A172 (cell line): Measurements from ENCODE around the gene DNAJC5. TPM values are rescaled to one million over a fixed set of nuclear protein-coding genes. Genes with fewer than 3 reads are reported as not detected.
"Not testable (repeated sequence)": the region's sequence is repeated elsewhere in the genome, so short reads cannot be mapped to it uniquely, and the experiment has no call there.

Experiments used
- DNase-seq: peaks from one replicate; pipeline ENCODE4 v3.0.0-alpha.2; 2015; ENCODE audit warnings: low spot score
- total RNA-seq: library from RNA; depleted of rRNA; stranded (reverse); fragments of >200 nt; shearing (Covaris generic); gene quantifications from 2 replicates; pipeline ENCODE4 v1.2.3, GENCODE V29; 2014

DNAJC5 gene
- total RNA-seq, 1 experiment from 2014 or later: 50.2 TPM

GRCh38 chr20:63955281-63955826 lies 60.4 kb downstream of the DNAJC5 start:
- no peak for DNase-seq

- DNase-seq: peak; percentile 72
Measured at GRCh38 chr20:63955827-63956663, 61.1 kb downstream of the DNAJC5 start, which contains the start of gene UCKL1. Gene UCKL1 (minus strand): TSS chr20:63956416. CDS start chr20:63956372, 44 bp downstream.

GRCh38 chr20:63956664-63957003 lies 61.7 kb downstream of the DNAJC5 start:
- no peak for DNase-seq

GRCh38 chr20:63957004-63957689 lies 62.2 kb downstream of the DNAJC5 start:
- peak; percentile 75 for DNase-seq

GRCh38 chr20:63957690-63958441 lies 62.9 kb downstream of the DNAJC5 start:
- DNase-seq: no peak

GRCh38 chr20:63958471-63958870 lies 63.5 kb downstream of the DNAJC5 start:
- DNase-seq: no peak

- no peak for DNase-seq
Measured at GRCh38 chr20:63958964-63959698, 64.2 kb downstream of the DNAJC5 start.

- DNase-seq: no peak
Measured at GRCh38 chr20:63959699-63960075, 64.8 kb downstream of the DNAJC5 start.

- not testable (repeated sequence) for DNase-seq
Measured at GRCh38 chr20:63960654-63961621, 66.0 kb downstream of the DNAJC5 start.

GRCh38 chr20:63961664-63962425 lies 66.9 kb downstream of the DNAJC5 start:
- DNase-seq: no peak

GRCh38 chr20:63962426-63963347 lies 67.8 kb downstream of the DNAJC5 start:
- DNase-seq: no peak

- DNase-seq: no peak
Measured at GRCh38 chr20:63963348-63963741, 68.4 kb downstream of the DNAJC5 start.

GRCh38 chr20:63963784-63964301 lies 68.9 kb downstream of the DNAJC5 start:
- no peak for DNase-seq

GRCh38 chr20:63964412-63964811 lies 69.5 kb downstream of the DNAJC5 start:
- DNase-seq: no peak

- no peak for DNase-seq
Measured at GRCh38 chr20:63966172-63966943, 71.4 kb downstream of the DNAJC5 start.

GRCh38 chr20:63966944-63967322 lies 72.0 kb downstream of the DNAJC5 start:
- DNase-seq: no peak
